Cerebellar nuclear complex (tissue), 1 donor: ENCODE measurements around the gene RNF181.
"Not testable (repeated sequence)": the region's sequence is repeated elsewhere in the genome, so short reads cannot be mapped to it uniquely, and the experiment has no call there.

Experiments
- DNase-seq, 2 experiments: peaks; one replicate each; lab custom pipeline; 2025; lab: John Stamatoyannopoulos, UW

RNF181 gene

GRCh38 chr2:85596486-85597143, 1.1 kb downstream of the RNF181 start:
- DNase-seq = no peak

- DNase-seq = no peak
Observed at GRCh38 chr2:85597241-85597640, 1.7 kb downstream of the RNF181 start.

- no peak for DNase-seq
Observed at GRCh38 chr2:85598594-85599340, 3.2 kb downstream of the RNF181 start.

GRCh38 chr2:85599468-85600234, 4.1 kb downstream of the RNF181 start:
- no peak for DNase-seq

GRCh38 chr2:85600235-85600575, 4.7 kb downstream of the RNF181 start:
- DNase-seq = no peak

- no peak for DNase-seq
Observed at GRCh38 chr2:85600951-85601770, 5.6 kb downstream of the RNF181 start.

GRCh38 chr2:85601771-85602475, 6.4 kb downstream of the RNF181 start:
- no peak for DNase-seq

- peak; percentile 31 to 83 for DNase-seq
Observed at GRCh38 chr2:85602476-85603234, 7.1 kb downstream of the RNF181 start, which contains the start of gene TMEM150A. Gene TMEM150A, minus strand, starts transcription at chr2:85602698. Its CDS starts 750 bp downstream, at chr2:85601948.

- not testable (repeated sequence) for DNase-seq
Observed at GRCh38 chr2:85604133-85604444, 8.5 kb downstream of the RNF181 start.

GRCh38 chr2:85604568-85605339, 9.2 kb downstream of the RNF181 start:
- DNase-seq = no peak

- no peak for DNase-seq
Observed at GRCh38 chr2:85605406-85606115, 10.0 kb downstream of the RNF181 start.

GRCh38 chr2:85606116-85606455, 10.5 kb downstream of the RNF181 start:
- DNase-seq = no peak

GRCh38 chr2:85607268-85608215, 12.0 kb downstream of the RNF181 start:
- no peak for DNase-seq

GRCh38 chr2:85611217-85611704, 15.7 kb downstream of the RNF181 start:
- no peak for DNase-seq

- peak; percentile 50 to 80 for DNase-seq
Observed at GRCh38 chr2:85611705-85612587, 16.4 kb downstream of the RNF181 start, which contains the start of gene C2orf68. Gene C2orf68, minus strand, starts transcription at chr2:85612066. Its CDS starts 82 bp downstream, at chr2:85611984.

GRCh38 chr2:85613717-85614515, 18.4 kb downstream of the RNF181 start:
- no peak for DNase-seq
